Right atrium auricular region (tissue), 2 donors: Measurements from ENCODE around the gene AIRE. TPM values are rescaled to one million over a fixed set of nuclear protein-coding genes. Genes with fewer than 3 reads are reported as not detected.
A peak's percentile ranks its signal among the peaks of the same experiment; 100 is the strongest.

ENCODE experiments used
- DNase-seq: peaks from one replicate; pipeline ENCODE4 v3.0.0-alpha.2; 2019; ENCODE audit warnings: low spot score
- H3K27ac ChIP-seq, 2 donors: fragments of 200-600 bp; sonication (generic); 1 replicate in 1 of 2; 2 replicates in 1 of 2; pipeline ENCODE4 v1.5.1; 2016 to 2019
- H3K27me3 ChIP-seq, 2 donors: fragments of 200-600 bp; sonication (generic); one replicate each; pipeline versions ENCODE4 v1.5.1 to v1.6.0; 2017 to 2019
- H3K36me3 ChIP-seq: fragments of 200-600 bp; sonication (generic); one replicate; pipeline ENCODE4 v1.5.1; 2016
- H3K4me1 ChIP-seq, 2 donors: fragments of 200-600 bp; sonication (generic); one replicate each; pipeline versions ENCODE4 v1.5.1 to v1.6.0; 2017 to 2019
- H3K4me3 ChIP-seq, 2 donors: fragments of 200-600 bp; sonication (generic); 1 replicate in 1 of 2; 2 replicates in 1 of 2; pipeline ENCODE4 v1.5.1; 2017 to 2019; ENCODE audit warnings: mild to moderate bottlenecking in 1 of 2, moderate library complexity in 1 of 2
- H3K9me3 ChIP-seq, 2 donors: fragments of 200-600 bp; sonication (generic); one replicate each; pipeline ENCODE4 v1.5.1; 2019
- total RNA-seq, 2 donors: library from RNA; depleted of rRNA; stranded (reverse); fragments of >200 nt; gene quantifications; one replicate each; pipeline ENCODE4 v1.1.0, GENCODE V29; 2016
- TF ChIP-seq, protein P1 (sequence below), 2 donors: fragments of 200-600 bp; sonication (generic); IDR thresholded peaks; one replicate each; pipeline ENCODE4 v1.5.1; 2019; ENCODE audit warnings: antibody characterized with exemption in 2 of 2

Gene AIRE
- total RNA-seq, 2 donors from 2014 or later: not detected

DNA sequence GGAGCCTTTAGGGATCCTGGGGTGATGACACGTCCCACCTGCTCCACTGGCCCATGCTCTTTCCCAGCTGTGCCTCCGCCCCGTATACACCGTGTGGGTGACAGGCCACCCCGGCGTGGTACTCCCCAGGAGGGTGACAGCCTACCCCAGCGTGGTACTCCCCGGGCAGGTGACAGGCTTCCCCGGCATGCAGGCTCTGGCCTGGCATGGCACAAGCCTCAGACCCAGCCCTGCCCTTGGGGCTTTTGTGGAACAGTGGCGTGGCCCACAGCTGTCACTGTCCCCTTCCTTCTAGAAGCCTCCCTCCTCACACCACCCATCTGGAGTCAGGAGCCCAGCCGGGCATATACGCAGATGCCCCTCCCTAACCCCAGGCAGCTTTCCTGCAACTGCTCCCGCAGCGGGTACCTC lies 9.5 kb downstream of the AIRE start:
- no peak for DNase-seq
- no peak overlapping the region for H3K27ac ChIP-seq
- TF ChIP-seq, protein P1, sequence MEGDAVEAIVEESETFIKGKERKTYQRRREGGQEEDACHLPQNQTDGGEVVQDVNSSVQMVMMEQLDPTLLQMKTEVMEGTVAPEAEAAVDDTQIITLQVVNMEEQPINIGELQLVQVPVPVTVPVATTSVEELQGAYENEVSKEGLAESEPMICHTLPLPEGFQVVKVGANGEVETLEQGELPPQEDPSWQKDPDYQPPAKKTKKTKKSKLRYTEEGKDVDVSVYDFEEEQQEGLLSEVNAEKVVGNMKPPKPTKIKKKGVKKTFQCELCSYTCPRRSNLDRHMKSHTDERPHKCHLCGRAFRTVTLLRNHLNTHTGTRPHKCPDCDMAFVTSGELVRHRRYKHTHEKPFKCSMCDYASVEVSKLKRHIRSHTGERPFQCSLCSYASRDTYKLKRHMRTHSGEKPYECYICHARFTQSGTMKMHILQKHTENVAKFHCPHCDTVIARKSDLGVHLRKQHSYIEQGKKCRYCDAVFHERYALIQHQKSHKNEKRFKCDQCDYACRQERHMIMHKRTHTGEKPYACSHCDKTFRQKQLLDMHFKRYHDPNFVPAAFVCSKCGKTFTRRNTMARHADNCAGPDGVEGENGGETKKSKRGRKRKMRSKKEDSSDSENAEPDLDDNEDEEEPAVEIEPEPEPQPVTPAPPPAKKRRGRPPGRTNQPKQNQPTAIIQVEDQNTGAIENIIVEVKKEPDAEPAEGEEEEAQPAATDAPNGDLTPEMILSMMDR (IDR thresholded peaks at IDR 0.05): no peak
- no peak overlapping the region for H3K4me3 ChIP-seq
- H3K36me3 ChIP-seq: no peaks in the 10 kb centered on the region
- no peaks in the 10 kb centered on the region for H3K9me3 ChIP-seq
- peaks cover 0 to 32% of the 10 kb centered on the region in 2 donors for H3K4me1 ChIP-seq
- H3K27me3 ChIP-seq: no peaks in the 10 kb centered on the region

DNA sequence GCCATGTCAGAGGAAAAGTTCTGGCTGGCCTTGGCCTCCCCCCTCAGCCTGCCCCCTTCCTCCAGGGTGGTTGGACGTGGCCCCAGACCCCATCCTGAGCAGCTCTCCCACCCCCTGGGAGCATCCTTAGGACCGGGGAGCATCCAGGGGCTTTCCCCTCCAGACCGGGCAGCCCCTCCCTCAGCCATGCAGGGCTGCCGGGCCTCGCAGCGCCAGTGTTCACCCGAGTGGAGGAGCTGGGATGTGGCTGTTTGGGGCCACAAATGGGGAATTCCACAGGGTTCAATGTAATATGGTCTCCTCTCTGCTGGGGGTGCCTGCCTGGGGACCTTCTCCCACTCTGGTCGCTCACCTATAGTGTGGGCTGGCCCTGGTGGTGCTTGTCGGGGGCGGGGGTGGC lies 10.0 kb downstream of the AIRE start:
- Histone ChIP-seq H3K36me3 (no peaks in the 10 kb centered on the region), H3K27ac (no peak overlapping the region), H3K4me1 (peaks cover 0 to 33% of the 10 kb centered on the region in 2 donors), H3K4me3 (no peak overlapping the region), H3K27me3 (no peaks in the 10 kb centered on the region), H3K9me3 (no peaks in the 10 kb centered on the region)
- no peak for DNase-seq
- TF ChIP-seq, protein P1 (IDR thresholded peaks at IDR 0.05): no peak

DNA sequence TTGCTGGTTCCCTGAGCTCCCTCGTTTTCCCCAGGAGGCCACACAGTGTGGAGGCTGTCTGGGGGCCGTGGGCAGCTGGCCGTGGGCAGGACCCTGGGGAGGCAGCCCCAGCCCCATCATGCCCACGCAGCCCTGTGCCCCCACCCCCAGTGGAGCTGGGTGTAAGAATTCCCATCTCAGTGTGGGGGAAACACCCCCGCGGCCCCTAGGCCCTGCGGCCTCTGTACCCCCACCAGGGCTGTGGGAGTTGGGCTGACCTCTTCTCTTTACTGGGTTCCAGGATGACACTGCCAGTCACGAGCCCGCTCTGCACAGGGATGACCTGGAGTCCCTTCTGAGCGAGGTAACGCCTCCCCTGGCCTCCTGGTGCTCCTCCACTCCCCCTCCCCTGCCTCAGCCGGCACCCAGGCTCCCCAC lies 10.4 kb downstream of the AIRE start:
- H3K4me3 ChIP-seq: no peak overlapping the region
- no peaks in the 10 kb centered on the region for H3K36me3 ChIP-seq
- H3K9me3 ChIP-seq: no peaks in the 10 kb centered on the region
- TF ChIP-seq, protein P1 (IDR thresholded peaks at IDR 0.05): no peak
- no peaks in the 10 kb centered on the region for H3K27me3 ChIP-seq
- no peak for DNase-seq
- H3K4me1 ChIP-seq: peaks cover 0 to 38% of the 10 kb centered on the region in 2 donors
- H3K27ac ChIP-seq: no peak overlapping the region

DNA sequence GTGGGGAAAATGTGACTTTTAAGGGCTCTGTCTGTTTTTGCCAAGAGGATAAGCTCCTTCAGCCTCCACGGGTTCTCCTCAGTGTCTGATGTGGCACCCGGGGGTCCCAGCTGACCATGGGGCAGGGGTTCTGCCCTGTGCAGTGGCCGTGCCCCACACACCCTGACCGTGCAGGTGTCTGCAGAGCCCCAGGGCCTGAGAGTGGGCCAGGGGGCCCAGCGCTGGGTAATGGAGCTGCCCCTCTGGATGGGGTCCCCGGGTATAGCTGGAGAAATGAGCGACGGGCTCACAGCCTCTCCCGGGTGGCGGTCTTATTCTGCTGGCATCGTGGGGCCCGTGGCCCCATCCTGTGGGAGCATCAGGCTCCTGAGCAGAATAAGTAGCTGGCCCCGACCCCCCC lies 11.2 kb downstream of the AIRE start:
- H3K9me3 ChIP-seq: no peaks in the 10 kb centered on the region
- peaks cover 0 to 46% of the 10 kb centered on the region in 2 donors for H3K4me1 ChIP-seq
- no peaks in the 10 kb centered on the region for H3K27me3 ChIP-seq
- no peak for DNase-seq
- H3K4me3 ChIP-seq: no peak overlapping the region
- TF ChIP-seq, protein P1 (IDR thresholded peaks at IDR 0.05): no peak
- H3K27ac ChIP-seq: no peak overlapping the region
- H3K36me3 ChIP-seq: no peaks in the 10 kb centered on the region

DNA sequence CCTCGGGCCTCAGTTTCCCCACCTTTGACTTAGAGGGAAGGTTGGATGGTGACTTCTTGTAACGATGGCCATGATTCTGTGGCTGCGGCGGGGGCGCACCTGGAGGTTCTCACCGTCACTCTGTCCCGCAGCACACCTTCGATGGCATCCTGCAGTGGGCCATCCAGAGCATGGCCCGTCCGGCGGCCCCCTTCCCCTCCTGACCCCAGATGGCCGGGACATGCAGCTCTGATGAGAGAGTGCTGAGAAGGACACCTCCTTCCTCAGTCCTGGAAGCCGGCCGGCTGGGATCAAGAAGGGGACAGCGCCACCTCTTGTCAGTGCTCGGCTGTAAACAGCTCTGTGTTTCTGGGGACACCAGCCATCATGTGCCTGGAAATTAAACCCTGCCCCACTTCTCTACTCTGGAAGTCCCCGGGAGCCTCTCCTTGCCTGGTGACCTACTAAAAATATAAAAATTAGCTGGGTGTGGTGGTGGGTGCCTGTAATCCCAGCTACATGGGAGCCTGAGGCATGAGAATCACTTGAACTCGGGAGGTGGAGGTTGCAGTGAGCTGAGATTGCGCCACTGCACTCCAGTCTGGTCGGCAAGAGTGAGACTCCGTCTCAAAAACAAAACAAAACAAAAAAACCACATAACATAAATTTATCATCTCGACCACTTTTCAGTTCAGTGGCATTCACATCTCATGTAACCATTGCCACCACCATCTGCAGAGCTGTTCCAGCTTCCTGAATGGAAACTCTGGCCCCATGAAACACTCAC lies 12.0 kb downstream of the AIRE start:
- Histone ChIP-seq H3K4me1 (peaks cover 0 to 54% of the 10 kb centered on the region in 2 donors), H3K4me3 (no peak overlapping the region), H3K9me3 (no peaks in the 10 kb centered on the region), H3K27ac (peak overlapping the region in 1 of 2 donors; percentile 24), H3K36me3 (no peaks in the 10 kb centered on the region), H3K27me3 (no peaks in the 10 kb centered on the region)
- peak; percentile 93 for DNase-seq
- TF ChIP-seq, protein P1 (IDR thresholded peaks at IDR 0.05): peak; percentile 80 to 86
